Astrocyte (in vitro differentiated cells and primary cell): ENCODE data around the gene TAP2. TPM values are rescaled to one million over a fixed set of nuclear protein-coding genes. Genes with fewer than 3 reads are reported as not detected.

Experiments used
- DNase-seq: peaks from one replicate; pipeline ENCODE4 v3.0.0-alpha.2; 2010; ENCODE audit warnings: low read depth
- FAIRE-seq: peaks from 2 replicates; lab custom pipeline; 2011; peaks lifted over from hg19 to GRCh38; lab: Jason Lieb, UNC
- H2AFZ ChIP-seq: 2 replicates; pipeline ENCODE4 v1.6.0; 2012; ENCODE audit warnings: low read depth, low read length, inconsistent platforms
- H3K27ac ChIP-seq: 2 replicates; pipeline ENCODE4 v1.5.1; 2011; ENCODE audit warnings: low read depth, low read length, inconsistent platforms
- H3K27me3 ChIP-seq: 2 replicates; pipeline ENCODE4 v1.6.0; 2011; ENCODE audit warnings: low read length, inconsistent platforms; ENCODE audit not compliant: insufficient read depth
- H3K36me3 ChIP-seq: 2 replicates; pipeline ENCODE4 v1.5.1; 2011; ENCODE audit warnings: low read length, inconsistent platforms; ENCODE audit not compliant: insufficient read depth
- H3K4me1 ChIP-seq: 2 replicates; pipeline ENCODE4 v1.5.1; 2011; ENCODE audit warnings: low read length, inconsistent platforms; ENCODE audit not compliant: insufficient read depth
- H3K4me2 ChIP-seq: 2 replicates; pipeline ENCODE4 v1.6.0; 2012; ENCODE audit warnings: low read length, inconsistent platforms
- H3K4me3 ChIP-seq: 2 replicates; pipeline ENCODE4 v1.5.1; 2011; ENCODE audit warnings: low read depth, mild to moderate bottlenecking, low read length, inconsistent platforms; ENCODE audit not compliant: insufficient read depth
- H3K79me2 ChIP-seq: 2 replicates; pipeline ENCODE4 v1.6.0; 2012; ENCODE audit warnings: mild to moderate bottlenecking, low read length, inconsistent platforms; ENCODE audit not compliant: insufficient read depth
- H3K9ac ChIP-seq: 2 replicates; pipeline ENCODE4 v1.6.0; 2012; ENCODE audit warnings: mild to moderate bottlenecking, low read length, inconsistent platforms
- H3K9me3 ChIP-seq: 2 replicates; pipeline ENCODE4 v1.5.1; 2012; ENCODE audit warnings: low read depth, mild to moderate bottlenecking, low read length, inconsistent platforms; ENCODE audit not compliant: insufficient read depth
- H4K20me1 ChIP-seq: 2 replicates; pipeline ENCODE4 v1.6.0; 2012; ENCODE audit warnings: low read length, inconsistent platforms; ENCODE audit not compliant: insufficient read depth
- H3K27ac Mint-ChIP-seq: one replicate; pipeline ENCODE4 v1.8.0; 2021; ENCODE audit warnings: mild to moderate bottlenecking, mixed read lengths; ENCODE audit not compliant: unreplicated experiment
- H3K27me3 Mint-ChIP-seq: one replicate; pipeline ENCODE4 v1.8.0; 2021; ENCODE audit warnings: low read depth, mixed read lengths; ENCODE audit not compliant: unreplicated experiment
- H3K36me3 Mint-ChIP-seq: one replicate; pipeline ENCODE4 v1.8.0; 2021; ENCODE audit warnings: low read depth, mixed read lengths; ENCODE audit not compliant: unreplicated experiment
- H3K4me1 Mint-ChIP-seq: one replicate; pipeline ENCODE4 v1.8.0; 2021; ENCODE audit warnings: low read depth, mixed read lengths; ENCODE audit not compliant: unreplicated experiment
- H3K4me3 Mint-ChIP-seq: one replicate; pipeline ENCODE4 v1.8.0; 2021; ENCODE audit warnings: mild to moderate bottlenecking, moderate library complexity, mixed read lengths; ENCODE audit not compliant: unreplicated experiment
- H3K9me3 Mint-ChIP-seq: one replicate; pipeline ENCODE4 v1.8.0; 2021; ENCODE audit warnings: mild to moderate bottlenecking, mixed read lengths; ENCODE audit not compliant: unreplicated experiment
- EZH2 ChIP-seq: IDR thresholded peaks from 2 replicates; pipeline ENCODE4 v1.6.1; 2012; ENCODE audit warnings: mild to moderate bottlenecking, low read length, inconsistent platforms; ENCODE audit not compliant: insufficient read depth
- total RNA-seq: library from RNA; stranded (reverse); gene quantifications from 2 replicates; pipeline ENCODE4 v1.2.1, GENCODE V29; 2021
- TF ChIP-seq, protein P1 (sequence below): IDR thresholded peaks from 2 replicates; pipeline ENCODE4 v1.5.1; 2011; ENCODE audit warnings: low read depth, mild to moderate bottlenecking, inconsistent platforms, low read length, moderate library complexity; ENCODE audit not compliant: insufficient read depth

TAP2 gene
- total RNA-seq, 1 donor from 2014 or later: 118 TPM

DNA sequence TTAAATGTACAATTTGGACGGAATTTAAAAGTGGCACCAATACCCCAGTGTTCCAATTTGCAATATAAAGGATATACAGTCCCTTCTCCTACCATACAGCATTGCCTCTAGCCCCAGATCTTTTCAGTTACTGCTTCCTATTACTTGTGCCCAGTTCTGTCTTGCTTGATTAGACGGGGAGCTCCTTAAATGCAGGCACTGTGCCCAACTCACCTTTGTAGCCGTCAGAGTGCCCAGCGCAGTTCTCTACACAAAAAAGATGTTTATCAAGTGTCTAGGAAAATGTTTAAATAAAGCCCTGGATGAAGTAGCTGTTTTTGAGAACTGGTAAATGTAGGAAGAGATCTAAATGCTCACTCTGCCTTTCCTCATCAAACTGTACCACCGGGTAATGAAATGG, 7.6 kb downstream of the TAP2 start:
- TF ChIP-seq, protein P1, sequence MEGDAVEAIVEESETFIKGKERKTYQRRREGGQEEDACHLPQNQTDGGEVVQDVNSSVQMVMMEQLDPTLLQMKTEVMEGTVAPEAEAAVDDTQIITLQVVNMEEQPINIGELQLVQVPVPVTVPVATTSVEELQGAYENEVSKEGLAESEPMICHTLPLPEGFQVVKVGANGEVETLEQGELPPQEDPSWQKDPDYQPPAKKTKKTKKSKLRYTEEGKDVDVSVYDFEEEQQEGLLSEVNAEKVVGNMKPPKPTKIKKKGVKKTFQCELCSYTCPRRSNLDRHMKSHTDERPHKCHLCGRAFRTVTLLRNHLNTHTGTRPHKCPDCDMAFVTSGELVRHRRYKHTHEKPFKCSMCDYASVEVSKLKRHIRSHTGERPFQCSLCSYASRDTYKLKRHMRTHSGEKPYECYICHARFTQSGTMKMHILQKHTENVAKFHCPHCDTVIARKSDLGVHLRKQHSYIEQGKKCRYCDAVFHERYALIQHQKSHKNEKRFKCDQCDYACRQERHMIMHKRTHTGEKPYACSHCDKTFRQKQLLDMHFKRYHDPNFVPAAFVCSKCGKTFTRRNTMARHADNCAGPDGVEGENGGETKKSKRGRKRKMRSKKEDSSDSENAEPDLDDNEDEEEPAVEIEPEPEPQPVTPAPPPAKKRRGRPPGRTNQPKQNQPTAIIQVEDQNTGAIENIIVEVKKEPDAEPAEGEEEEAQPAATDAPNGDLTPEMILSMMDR: no peak
- no peak for TF ChIP-seq EZH2

DNA sequence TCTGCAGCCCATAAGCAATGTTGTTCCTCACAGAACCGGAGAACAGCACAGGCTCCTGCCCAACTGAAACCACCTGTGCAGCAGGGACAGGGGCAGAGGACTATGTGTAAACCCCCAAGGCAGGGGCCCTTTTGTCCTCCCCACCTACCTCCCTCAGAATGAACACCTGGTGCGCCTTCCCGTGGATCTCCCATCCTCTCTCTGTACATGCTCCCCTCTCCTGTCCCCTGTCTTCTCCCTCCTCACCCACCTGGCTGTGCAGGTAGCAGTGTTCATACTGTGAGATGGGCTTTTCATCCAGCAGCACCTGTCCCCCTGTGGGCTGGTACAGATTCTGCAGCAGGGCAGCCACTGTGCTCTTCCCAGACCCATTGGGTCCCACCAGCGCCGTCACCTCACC, 8.5 kb downstream of the TAP2 start:
- H2AFZ ChIP-seq: no peak overlapping the region
- H3K36me3 Mint-ChIP-seq: peaks cover 47% of the 10 kb centered on the region
- peaks cover 6% of the 10 kb centered on the region for H3K36me3 ChIP-seq
- H3K27me3 ChIP-seq: no peaks in the 10 kb centered on the region
- no peaks in the 10 kb centered on the region for H3K9me3 Mint-ChIP-seq
- no peaks in the 10 kb centered on the region for H3K27me3 Mint-ChIP-seq
- H3K27ac ChIP-seq: no peak overlapping the region
- no peak for TF ChIP-seq EZH2
- TF ChIP-seq, protein P1: no peak
- H3K4me3 ChIP-seq: no peak overlapping the region
- no peak overlapping the region for H3K4me2 ChIP-seq
- FAIRE-seq (no peak), DNase-seq (no peak)
- H3K9me3 ChIP-seq: no peaks in the 10 kb centered on the region
- peaks cover 14% of the 10 kb centered on the region for H3K4me1 Mint-ChIP-seq
- H4K20me1 ChIP-seq: no peaks in the 10 kb centered on the region
- no peaks in the 10 kb centered on the region for H3K4me1 ChIP-seq
- no peak overlapping the region for H3K9ac ChIP-seq
- H3K27ac Mint-ChIP-seq: no peak overlapping the region
- no peak overlapping the region for H3K4me3 Mint-ChIP-seq
- no peaks in the 10 kb centered on the region for H3K79me2 ChIP-seq

More for the DNA sequence above, 7.6 kb downstream of the TAP2 start:
- no peak overlapping the region for H3K27ac ChIP-seq
- no peak overlapping the region for H3K27ac Mint-ChIP-seq
- no peaks in the 10 kb centered on the region for H3K79me2 ChIP-seq
- no peak overlapping the region for H3K4me3 ChIP-seq
- no peaks in the 10 kb centered on the region for H3K4me1 ChIP-seq
- DNase-seq: no peak
- no peaks in the 10 kb centered on the region for H3K9me3 ChIP-seq
- peaks cover 18% of the 10 kb centered on the region for H3K4me1 Mint-ChIP-seq
- H3K27me3 Mint-ChIP-seq: no peaks in the 10 kb centered on the region
- no peak overlapping the region for H2AFZ ChIP-seq
- no peaks in the 10 kb centered on the region for H3K27me3 ChIP-seq
- no peaks in the 10 kb centered on the region for H3K9me3 Mint-ChIP-seq
- peaks cover 48% of the 10 kb centered on the region for H3K36me3 Mint-ChIP-seq
- FAIRE-seq: no peak
- H3K9ac ChIP-seq: no peak overlapping the region
- H4K20me1 ChIP-seq: no peaks in the 10 kb centered on the region
- H3K36me3 ChIP-seq: peaks cover 6% of the 10 kb centered on the region
- no peak overlapping the region for H3K4me3 Mint-ChIP-seq
- no peak overlapping the region for H3K4me2 ChIP-seq

DNA sequence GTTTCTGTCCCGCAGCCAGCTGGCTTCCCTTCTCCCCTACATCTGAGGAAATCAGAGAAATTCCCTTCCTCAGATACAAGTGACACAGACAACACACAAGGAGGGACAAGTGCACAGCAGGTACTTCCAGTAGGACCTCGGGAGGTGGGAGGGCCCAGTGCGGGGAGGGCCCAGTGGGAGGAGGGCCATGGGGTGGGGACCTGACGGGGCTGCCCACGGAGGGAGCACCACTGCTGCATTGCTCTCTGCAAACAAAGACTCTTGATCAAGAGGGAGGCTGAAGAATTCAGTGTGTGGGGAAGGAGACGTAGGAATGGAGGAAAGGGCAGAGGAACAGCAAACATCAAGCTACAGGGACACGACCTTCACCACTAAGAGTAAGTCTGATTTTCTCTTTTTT, 9.0 kb downstream of the TAP2 start:
- peaks cover 6% of the 10 kb centered on the region for H3K36me3 ChIP-seq
- H3K4me2 ChIP-seq: no peak overlapping the region
- H3K27me3 ChIP-seq: no peaks in the 10 kb centered on the region
- H3K4me3 ChIP-seq: no peak overlapping the region
- H3K27ac Mint-ChIP-seq: no peak overlapping the region
- no peaks in the 10 kb centered on the region for H3K27me3 Mint-ChIP-seq
- H3K4me1 ChIP-seq: no peaks in the 10 kb centered on the region
- H3K27ac ChIP-seq: no peak overlapping the region
- no peak for DNase-seq
- no peak for FAIRE-seq
- no peaks in the 10 kb centered on the region for H3K9me3 Mint-ChIP-seq
- no peaks in the 10 kb centered on the region for H3K9me3 ChIP-seq
- H4K20me1 ChIP-seq: no peaks in the 10 kb centered on the region
- H3K4me1 Mint-ChIP-seq: peaks cover 11% of the 10 kb centered on the region
- no peak for TF ChIP-seq EZH2
- TF ChIP-seq, protein P1: no peak
- peaks cover 43% of the 10 kb centered on the region for H3K36me3 Mint-ChIP-seq
- H3K79me2 ChIP-seq: no peaks in the 10 kb centered on the region
- no peak overlapping the region for H3K4me3 Mint-ChIP-seq
- no peak overlapping the region for H3K9ac ChIP-seq
- H2AFZ ChIP-seq: no peak overlapping the region
